Endothelial cell of umbilical vein (primary cell): ENCODE data around the gene ITGB3. TPM values are rescaled to one million over a fixed set of nuclear protein-coding genes. Genes with fewer than 3 reads are reported as not detected.

Experiments
- BruUV-seq: library from RNA; stranded (reverse); fragments of 400-500 nt; replicated peaks from 2 replicates; lab custom pipeline; 2021; lab: Mats Ljungman, UMichigan
- CTCF ChIA-PET: fragments of 300-600, 350-600 bp; sonication (Branson Sonifier 250); formaldehyde crosslinking; loops from one replicate; lab custom pipeline; 2021; ENCODE audit warnings: antibody characterized with exemption, inconsistent platforms; lab: Charles Lee
- POLR2A ChIA-PET: fragments of 300-600, 350-600 bp; sonication (Branson Sonifier 250); formaldehyde crosslinking; loops from one replicate; lab custom pipeline; 2021; ENCODE audit warnings: antibody characterized with exemption, inconsistent platforms; lab: Charles Lee
- DNase-seq: peaks from one replicate; pipeline ENCODE4 v3.0.0-alpha.2; 2011; ENCODE audit warnings: low read depth, low spot score
- FAIRE-seq: peaks from 2 replicates; lab custom pipeline; 2011; peaks lifted over from hg19 to GRCh38; lab: Jason Lieb, UNC
- H2AFZ ChIP-seq: 2 replicates; pipeline ENCODE4 v1.6.0; 2012; ENCODE audit warnings: low read depth, low read length, control low read depth, inconsistent platforms
- H3K27ac ChIP-seq: 2 replicates; pipeline ENCODE4 v1.5.1; 2011; ENCODE audit warnings: low read depth, mild to moderate bottlenecking, control low read depth, low read length, moderate library complexity; ENCODE audit not compliant: insufficient read depth
- H3K27me3 ChIP-seq, 2 experiments: 2 replicates each; pipeline versions ENCODE4 v1.6.0 to v1.6.1; 2011; ENCODE audit warnings: low read length in 2 of 2, mixed read lengths in 1 of 2; ENCODE audit not compliant: control insufficient read depth in 2 of 2, insufficient read depth in 2 of 2
- H3K36me3 ChIP-seq, 2 experiments: 2 replicates in 1 of 2; 3 replicates in 1 of 2; pipeline ENCODE4 v1.5.1; 2011; ENCODE audit warnings: low read length in 2 of 2, mild to moderate bottlenecking in 1 of 2, moderate library complexity in 1 of 2; ENCODE audit not compliant: control insufficient read depth in 2 of 2, insufficient read depth in 2 of 2; ENCODE audit errors: extremely low read depth in 1 of 2
- H3K4me1 ChIP-seq: 3 replicates; pipeline ENCODE4 v1.5.1; 2011; ENCODE audit warnings: mild to moderate bottlenecking, low read length; ENCODE audit not compliant: control insufficient read depth, insufficient read depth; ENCODE audit errors: extremely low read depth
- H3K4me2 ChIP-seq: 2 replicates; pipeline ENCODE4 v1.6.1; 2011; ENCODE audit warnings: low read length, control low read depth, mixed read lengths; ENCODE audit not compliant: insufficient read depth
- H3K4me3 ChIP-seq, 3 experiments: fragments of 200-600 bp in 1 of 3; sonication (generic), shearing (Covaris generic) in 1 of 3; replicated peaks in 1 of 3; 2 replicates each; pipeline ENCODE4 v1.5.1; 2011 to 2016; ENCODE audit warnings: control low read depth in 3 of 3, low read length in 3 of 3, mild to moderate bottlenecking in 2 of 3, inconsistent platforms in 1 of 3, low read depth in 1 of 3, moderate library complexity in 1 of 3; ENCODE audit not compliant: insufficient read depth in 1 of 3
- H3K79me2 ChIP-seq: 2 replicates; pipeline ENCODE4 v1.6.0; 2012; ENCODE audit warnings: low read length, inconsistent platforms; ENCODE audit not compliant: control insufficient read depth, insufficient read depth
- H3K9ac ChIP-seq: replicated peaks from 2 replicates; pipeline ENCODE3; 2011; ENCODE audit warnings: low read length, control low read depth; ENCODE audit not compliant: insufficient read depth; ENCODE audit errors: extremely low read depth
- H3K9me1 ChIP-seq: replicated peaks from 3 replicates; pipeline ENCODE4 v1.6.0; 2011; ENCODE audit warnings: mild to moderate bottlenecking, low read length; ENCODE audit not compliant: control insufficient read depth, insufficient read depth; ENCODE audit errors: extremely low read depth
- H3K9me3 ChIP-seq: replicated peaks from 2 replicates; pipeline ENCODE4 v1.5.1; 2012; ENCODE audit warnings: low read length, inconsistent platforms; ENCODE audit not compliant: control insufficient read depth, insufficient read depth
- H4K20me1 ChIP-seq: replicated peaks from 2 replicates; pipeline ENCODE3; 2011; ENCODE audit warnings: mild to moderate bottlenecking, low read length; ENCODE audit not compliant: control insufficient read depth, insufficient read depth; ENCODE audit errors: extremely low read depth
- CTCF ChIP-seq, 2 donors: IDR thresholded peaks; 1 replicate in 1 of 2; 2 replicates in 1 of 2; pipeline ENCODE4 v1.5.1; 2011; ENCODE audit warnings: low read length in 2 of 2, mild to moderate bottlenecking in 2 of 2, moderate library complexity in 2 of 2, control low read depth in 1 of 2, inconsistent platforms in 1 of 2, low read depth in 1 of 2; ENCODE audit not compliant: insufficient read depth in 1 of 2; ENCODE audit errors: extremely low read depth in 1 of 2
- EZH2 ChIP-seq: IDR thresholded peaks from 2 replicates; pipeline ENCODE4 v1.6.1; 2012; ENCODE audit warnings: borderline replicate concordance, low read depth, mild to moderate bottlenecking, moderate library complexity, low read length, inconsistent platforms; ENCODE audit not compliant: severe bottlenecking
- FOS ChIP-seq: IDR thresholded peaks from 2 replicates; pipeline ENCODE4 v1.6.1; 2011; ENCODE audit warnings: mild to moderate bottlenecking, low read length, moderate library complexity, borderline replicate concordance; ENCODE audit not compliant: insufficient read depth
- GATA2 ChIP-seq: IDR thresholded peaks from 2 replicates; pipeline ENCODE4 v1.7.0; 2011; ENCODE audit warnings: low read depth, mild to moderate bottlenecking, moderate library complexity, mixed read lengths, low read length; ENCODE audit not compliant: insufficient read length, insufficient read depth
- JUN ChIP-seq: IDR thresholded peaks from 2 replicates; pipeline ENCODE4 v1.6.1; 2011; ENCODE audit warnings: borderline replicate concordance, low read depth; ENCODE audit not compliant: insufficient read length, insufficient read depth
- MAX ChIP-seq: IDR thresholded peaks from 2 replicates; pipeline ENCODE4 v1.6.1; 2011; ENCODE audit not compliant: insufficient read depth, insufficient read length
- MYC ChIP-seq: IDR thresholded peaks from one replicate; pipeline ENCODE4 v1.6.1; 2011; ENCODE audit warnings: mild to moderate bottlenecking, low read depth, low read length
- POLR2A ChIP-seq: IDR thresholded peaks from 2 replicates; pipeline ENCODE4 v1.6.1; 2012; ENCODE audit warnings: low read depth, mild to moderate bottlenecking, control low read depth, low read length
- POLR2AphosphoS5 ChIP-seq: IDR thresholded peaks from 2 replicates; pipeline ENCODE4 v1.6.1; 2012; ENCODE audit warnings: low read depth, mild to moderate bottlenecking, control low read depth, low read length, moderate library complexity; ENCODE audit not compliant: insufficient read depth
- dilution Hi-C: fragments of 300-500 bp; cut with MboI; formaldehyde crosslinking; loops from one replicate; pipeline ENCODE4 v1.15.0; 2019; ENCODE audit warnings: low sequenced_read_pairs; ENCODE audit not compliant: extremely low pct_ligation_motif_present
- intact Hi-C: fragments of 100-400 bp; cut with micrococcal nuclease; formaldehyde crosslinking; loops from one replicate; pipeline ENCODE4 v1.10.0; 2022
- polyA plus RNA-seq, 4 experiments: library from polyadenylated mRNA; depleted of rRNA in 3 of 4; stranded (reverse) in 3 of 4; unstranded in 1 of 4; fragments of >200 nt; gene quantifications; 2 replicates each; pipeline versions ENCODE4 v1.2.1 to v1.2.3, GENCODE V29; 2011 to 2012; ENCODE audit warnings: missing spikeins in 1 of 4
- total RNA-seq: library from RNA; stranded (reverse); gene quantifications from 2 replicates; pipeline ENCODE4 v1.2.3, GENCODE V29; 2021

ITGB3 gene
- total and polyA plus RNA-seq, 2 donors (not counting 3 experiments of a cell fraction or from before 2014, with no cell fraction given), result 55.8 to 60.0 TPM

- no peak for TF ChIP-seq CTCF (IDR thresholded peaks at IDR 0.05; ENCODE audit: extremely low read depth in 1 of 2, insufficient read depth in 1 of 2, low read depth in 1 of 2, low read length in 2 of 2)
- no peak for TF ChIP-seq EZH2
- no peak for TF ChIP-seq MYC
- TF ChIP-seq JUN, result no peak
- TF ChIP-seq MAX, result no peak
- no peak for TF ChIP-seq FOS
- TF ChIP-seq POLR2A, result no peak
- TF ChIP-seq GATA2, result no peak
- TF ChIP-seq POLR2AphosphoS5, result no peak
- Histone ChIP-seq H3K27me3 (no peaks in the 10 kb centered on the region), H3K4me2 (no peak overlapping the region), H3K4me3 (no peak overlapping the region), H3K9me3 (no peaks in the 10 kb centered on the region), H4K20me1 (no peaks in the 10 kb centered on the region), H3K4me1 (peaks cover 25% of the 10 kb centered on the region), H3K27ac (no peak overlapping the region), H3K36me3 (peaks cover 0 to 3% of the 10 kb centered on the region in 2 experiments), H3K9ac (no peak overlapping the region), H3K9me1 (no peaks in the 10 kb centered on the region), H2AFZ (no peak overlapping the region), H3K79me2 (no peaks in the 10 kb centered on the region)
- dilution Hi-C loops, result no loop called here
- intact Hi-C loops, result loop anchor here (5.0 kb wide), 1 partner anchor 296 kb away; no protein-coding TSS in a partner anchor
- DNase-seq (no peak), FAIRE-seq (no peak)
- CTCF ChIA-PET, result no interaction called here
- BruUV-seq, result no TSS peak
- POLR2A ChIA-PET, result no interaction called here
Observed at GRCh38 chr17:47320879-47321502, 67.4 kb downstream of the ITGB3 start.
